ENCODE data around the gene MFAP3L.

Gene MFAP3L

DNA sequence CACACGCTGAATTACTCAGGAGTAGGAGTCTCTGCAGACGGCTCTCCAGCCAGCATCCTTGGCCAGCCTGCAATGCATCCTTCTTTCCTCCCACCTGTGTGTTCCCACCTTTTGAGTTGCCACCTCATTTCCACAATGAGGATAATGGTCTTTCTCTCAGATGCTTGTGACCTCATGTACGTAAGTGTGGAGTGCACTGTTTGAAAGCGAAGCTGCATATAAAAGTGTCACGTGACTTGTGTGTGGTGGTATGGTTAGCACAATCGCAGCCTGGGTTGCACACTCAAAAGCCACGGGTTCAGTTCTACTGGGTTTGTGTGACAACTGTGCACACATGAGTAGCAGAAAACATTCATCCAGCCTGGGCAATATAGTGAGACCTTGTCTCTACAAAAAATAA is 12.0 kb upstream of the MFAP3L start:
- Histone ChIP-seq H3K4me3 (ENCODE audit: low read length) (no peak overlapping the region), H3K9me3 (ENCODE audit: low read length) (no peaks in the 10 kb centered on the region), H3K36me3 (ENCODE audit: insufficient read depth, low read length) (no peaks in the 10 kb centered on the region), H2AFZ (ENCODE audit: low read depth, low read length) (no peak overlapping the region), H3K27me3 (ENCODE audit: insufficient read depth, low read length) (no peaks in the 10 kb centered on the region), H3K4me1 (ENCODE audit: insufficient read depth, low read length) (peaks cover 6% of the 10 kb centered on the region)

DNA sequence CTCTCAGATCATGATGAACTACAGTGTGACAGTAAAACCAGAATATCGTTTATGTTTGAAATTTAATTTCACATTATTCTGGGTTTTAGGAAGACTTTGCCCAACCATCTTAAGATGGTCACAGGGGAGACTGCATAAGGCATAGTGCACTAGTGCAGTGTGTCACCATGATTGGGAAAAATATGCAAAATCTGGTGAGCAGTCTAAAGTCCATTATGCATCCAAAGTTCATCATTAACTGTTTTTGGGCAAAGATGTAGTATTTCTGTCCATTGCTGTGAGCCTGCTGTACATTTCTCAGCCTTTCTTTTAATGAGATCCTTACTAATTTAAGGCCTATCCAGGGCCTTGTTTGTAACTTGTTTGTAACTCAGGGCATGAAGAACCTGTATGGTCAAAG is 11.3 kb upstream of the MFAP3L start:
- Histone ChIP-seq H3K4me3 (ENCODE audit: low read length) (no peak overlapping the region), H3K36me3 (ENCODE audit: insufficient read depth, low read length) (no peaks in the 10 kb centered on the region), H3K27me3 (ENCODE audit: insufficient read depth, low read length) (no peaks in the 10 kb centered on the region), H3K4me1 (ENCODE audit: insufficient read depth, low read length) (peaks cover 6% of the 10 kb centered on the region), H3K9me3 (ENCODE audit: low read length) (no peaks in the 10 kb centered on the region), H2AFZ (ENCODE audit: low read depth, low read length) (no peak overlapping the region)

GRCh38 chr4:170035845-170036244 is 9.7 kb upstream of the MFAP3L start:
- Histone ChIP-seq H3K4me1 (ENCODE audit: insufficient read depth, low read length) (peaks cover 6% of the 10 kb centered on the region), H3K4me3 (ENCODE audit: low read length) (no peak overlapping the region), H3K9me3 (ENCODE audit: low read length) (no peaks in the 10 kb centered on the region), H3K36me3 (ENCODE audit: insufficient read depth, low read length) (no peaks in the 10 kb centered on the region), H3K27me3 (ENCODE audit: insufficient read depth, low read length) (no peaks in the 10 kb centered on the region), H2AFZ (ENCODE audit: low read depth, low read length) (no peak overlapping the region)

- Histone ChIP-seq H3K36me3 (ENCODE audit: insufficient read depth, low read length) (no peaks in the 10 kb centered on the region), H3K4me3 (ENCODE audit: low read length) (no peak overlapping the region), H2AFZ (ENCODE audit: low read depth, low read length) (no peak overlapping the region), H3K9me3 (ENCODE audit: low read length) (no peaks in the 10 kb centered on the region), H3K4me1 (ENCODE audit: insufficient read depth, low read length) (peaks cover 6% of the 10 kb centered on the region), H3K27me3 (ENCODE audit: insufficient read depth, low read length) (no peaks in the 10 kb centered on the region)
Measured at GRCh38 chr4:170035231-170035630, 9.0 kb upstream of the MFAP3L start.

- H3K4me1 ChIP-seq (ENCODE audit: insufficient read depth, low read length), result peaks cover 6% of the 10 kb centered on the region
- H3K9me3 ChIP-seq (ENCODE audit: low read length), result no peaks in the 10 kb centered on the region
- no peaks in the 10 kb centered on the region for H3K36me3 ChIP-seq (ENCODE audit: insufficient read depth, low read length)
- H3K27me3 ChIP-seq (ENCODE audit: insufficient read depth, low read length), result no peaks in the 10 kb centered on the region
- no peak overlapping the region for H2AFZ ChIP-seq (ENCODE audit: low read depth, low read length)
- no peak overlapping the region for H3K4me3 ChIP-seq (ENCODE audit: low read length)
Measured at GRCh38 chr4:170033999-170034398, 7.8 kb upstream of the MFAP3L start.

GRCh38 chr4:170030121-170030520 is 3.9 kb upstream of the MFAP3L start:
- H3K4me3 ChIP-seq (ENCODE audit: low read length), result no peak overlapping the region
- H3K27me3 ChIP-seq (ENCODE audit: insufficient read depth, low read length), result peaks cover 4% of the 10 kb centered on the region
- no peaks in the 10 kb centered on the region for H3K9me3 ChIP-seq (ENCODE audit: low read length)
- no peak overlapping the region for H2AFZ ChIP-seq (ENCODE audit: low read depth, low read length)
- no peaks in the 10 kb centered on the region for H3K36me3 ChIP-seq (ENCODE audit: insufficient read depth, low read length)
- H3K4me1 ChIP-seq (ENCODE audit: insufficient read depth, low read length), result peaks cover 10% of the 10 kb centered on the region

- H3K4me3 ChIP-seq (ENCODE audit: low read length), result peak overlapping the region; percentile 72
- no peaks in the 10 kb centered on the region for H3K36me3 ChIP-seq (ENCODE audit: insufficient read depth, low read length)
- no peaks in the 10 kb centered on the region for H3K9me3 ChIP-seq (ENCODE audit: low read length)
- H3K27me3 ChIP-seq (ENCODE audit: insufficient read depth, low read length), result peaks cover 4% of the 10 kb centered on the region
- peaks cover 5% of the 10 kb centered on the region for H3K4me1 ChIP-seq (ENCODE audit: insufficient read depth, low read length)
- H2AFZ ChIP-seq (ENCODE audit: low read depth, low read length), result peak overlapping the region; percentile 67
Measured at GRCh38 chr4:170027181-170027829, 1.1 kb upstream of the MFAP3L start.

- peaks cover 5% of the 10 kb centered on the region for H3K4me1 ChIP-seq (ENCODE audit: insufficient read depth, low read length)
- H3K4me3 ChIP-seq (ENCODE audit: low read length), result peak overlapping the region; percentile 72
- H3K36me3 ChIP-seq (ENCODE audit: insufficient read depth, low read length), result no peaks in the 10 kb centered on the region
- peaks cover 4% of the 10 kb centered on the region for H3K27me3 ChIP-seq (ENCODE audit: insufficient read depth, low read length)
- peak overlapping the region; percentile 98 for H2AFZ ChIP-seq (ENCODE audit: low read depth, low read length)
- H3K9me3 ChIP-seq (ENCODE audit: low read length), result no peaks in the 10 kb centered on the region
Measured at GRCh38 chr4:170025523-170026252, 507 bp downstream of the MFAP3L start.

DNA sequence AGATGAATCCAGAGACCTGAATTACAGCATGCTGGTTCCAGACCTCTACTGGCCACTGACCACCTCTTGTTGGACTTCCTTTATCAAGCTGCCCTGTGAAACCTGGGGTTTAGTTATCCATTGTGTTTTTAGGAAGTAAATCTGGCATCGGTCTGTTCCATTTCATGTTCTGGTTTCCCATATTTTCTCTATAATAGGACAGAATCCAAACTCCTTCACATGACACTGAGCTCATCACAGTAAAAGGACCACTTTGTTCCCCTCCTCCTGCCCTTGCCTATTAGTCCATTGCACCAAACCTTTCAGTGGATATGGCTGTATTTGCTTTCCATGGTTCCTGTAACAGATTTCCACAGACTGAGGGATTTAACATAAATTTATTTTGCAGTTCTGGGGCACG is 4.0 kb downstream of the MFAP3L start:
- H3K36me3 ChIP-seq (ENCODE audit: insufficient read depth, low read length), result no peaks in the 10 kb centered on the region
- H3K27me3 ChIP-seq (ENCODE audit: insufficient read depth, low read length), result peaks cover 4% of the 10 kb centered on the region
- no peak overlapping the region for H3K4me3 ChIP-seq (ENCODE audit: low read length)
- H3K4me1 ChIP-seq (ENCODE audit: insufficient read depth, low read length), result no peaks in the 10 kb centered on the region
- no peaks in the 10 kb centered on the region for H3K9me3 ChIP-seq (ENCODE audit: low read length)
- H2AFZ ChIP-seq (ENCODE audit: low read depth, low read length), result no peak overlapping the region

DNA sequence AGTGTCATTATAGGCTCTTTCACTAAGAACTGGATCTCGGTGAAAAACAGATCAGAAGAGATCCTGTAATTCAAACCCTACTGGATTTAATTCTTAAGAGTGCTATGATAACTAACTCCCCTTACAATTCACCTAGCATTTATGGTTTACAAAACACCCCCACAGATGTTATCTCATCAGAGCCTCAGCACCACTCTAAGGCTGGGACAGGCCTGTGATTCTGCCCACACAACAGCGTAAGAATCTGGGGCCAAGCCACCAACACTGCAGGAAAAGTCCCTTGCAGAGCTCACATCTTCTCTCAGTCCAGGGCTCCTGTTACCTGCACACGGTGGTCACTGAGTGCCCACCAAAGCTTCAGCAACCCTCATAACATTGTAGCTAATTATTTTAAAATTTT is 8.9 kb downstream of the MFAP3L start:
- Histone ChIP-seq H3K36me3 (ENCODE audit: insufficient read depth, low read length) (no peaks in the 10 kb centered on the region), H3K4me3 (ENCODE audit: low read length) (no peak overlapping the region), H2AFZ (ENCODE audit: low read depth, low read length) (no peak overlapping the region), H3K27me3 (ENCODE audit: insufficient read depth, low read length) (no peaks in the 10 kb centered on the region), H3K9me3 (ENCODE audit: low read length) (no peaks in the 10 kb centered on the region), H3K4me1 (ENCODE audit: insufficient read depth, low read length) (no peaks in the 10 kb centered on the region)

DNA sequence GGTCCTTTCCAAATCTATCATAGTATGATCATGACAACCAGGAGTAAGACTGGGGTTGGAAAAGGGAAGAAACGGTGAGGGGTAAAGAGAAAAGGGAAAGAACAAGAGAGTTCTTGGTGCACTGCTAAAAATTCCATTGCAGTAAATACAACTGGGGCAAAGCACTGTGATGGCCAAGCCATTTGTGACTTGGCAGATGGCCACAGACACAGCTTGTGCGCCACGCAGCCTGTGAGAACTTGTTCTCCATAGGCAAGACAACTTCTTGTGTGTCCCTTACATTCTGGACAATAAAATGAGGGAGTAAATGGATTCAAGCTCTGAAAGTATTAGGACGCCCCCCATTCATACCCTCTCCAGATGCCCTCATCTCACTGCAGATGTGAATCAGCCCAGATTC is 10.9 kb downstream of the MFAP3L start:
- no peaks in the 10 kb centered on the region for H3K9me3 ChIP-seq (ENCODE audit: low read length)
- H3K4me3 ChIP-seq (ENCODE audit: low read length), result no peak overlapping the region
- no peaks in the 10 kb centered on the region for H3K27me3 ChIP-seq (ENCODE audit: insufficient read depth, low read length)
- H3K4me1 ChIP-seq (ENCODE audit: insufficient read depth, low read length), result no peaks in the 10 kb centered on the region
- no peak overlapping the region for H2AFZ ChIP-seq (ENCODE audit: low read depth, low read length)
- H3K36me3 ChIP-seq (ENCODE audit: insufficient read depth, low read length), result no peaks in the 10 kb centered on the region

- no peaks in the 10 kb centered on the region for H3K27me3 ChIP-seq (ENCODE audit: insufficient read depth, low read length)
- no peak overlapping the region for H3K4me3 ChIP-seq (ENCODE audit: low read length)
- no peak overlapping the region for H2AFZ ChIP-seq (ENCODE audit: low read depth, low read length)
- H3K9me3 ChIP-seq (ENCODE audit: low read length), result no peaks in the 10 kb centered on the region
- no peaks in the 10 kb centered on the region for H3K4me1 ChIP-seq (ENCODE audit: insufficient read depth, low read length)
- H3K36me3 ChIP-seq (ENCODE audit: insufficient read depth, low read length), result no peaks in the 10 kb centered on the region
Measured at GRCh38 chr4:170014359-170015011, 11.7 kb downstream of the MFAP3L start.

- H3K9me3 ChIP-seq (ENCODE audit: low read length), result no peaks in the 10 kb centered on the region
- no peak overlapping the region for H3K4me3 ChIP-seq (ENCODE audit: low read length)
- H3K27me3 ChIP-seq (ENCODE audit: insufficient read depth, low read length), result no peaks in the 10 kb centered on the region
- H3K4me1 ChIP-seq (ENCODE audit: insufficient read depth, low read length), result no peaks in the 10 kb centered on the region
- H2AFZ ChIP-seq (ENCODE audit: low read depth, low read length), result no peak overlapping the region
- H3K36me3 ChIP-seq (ENCODE audit: insufficient read depth, low read length), result no peaks in the 10 kb centered on the region
Measured at GRCh38 chr4:170012629-170012958, 13.6 kb downstream of the MFAP3L start.

All from neuron (in vitro differentiated cells).